ENCODE measurements around the gene ZFYVE28.

DNA sequence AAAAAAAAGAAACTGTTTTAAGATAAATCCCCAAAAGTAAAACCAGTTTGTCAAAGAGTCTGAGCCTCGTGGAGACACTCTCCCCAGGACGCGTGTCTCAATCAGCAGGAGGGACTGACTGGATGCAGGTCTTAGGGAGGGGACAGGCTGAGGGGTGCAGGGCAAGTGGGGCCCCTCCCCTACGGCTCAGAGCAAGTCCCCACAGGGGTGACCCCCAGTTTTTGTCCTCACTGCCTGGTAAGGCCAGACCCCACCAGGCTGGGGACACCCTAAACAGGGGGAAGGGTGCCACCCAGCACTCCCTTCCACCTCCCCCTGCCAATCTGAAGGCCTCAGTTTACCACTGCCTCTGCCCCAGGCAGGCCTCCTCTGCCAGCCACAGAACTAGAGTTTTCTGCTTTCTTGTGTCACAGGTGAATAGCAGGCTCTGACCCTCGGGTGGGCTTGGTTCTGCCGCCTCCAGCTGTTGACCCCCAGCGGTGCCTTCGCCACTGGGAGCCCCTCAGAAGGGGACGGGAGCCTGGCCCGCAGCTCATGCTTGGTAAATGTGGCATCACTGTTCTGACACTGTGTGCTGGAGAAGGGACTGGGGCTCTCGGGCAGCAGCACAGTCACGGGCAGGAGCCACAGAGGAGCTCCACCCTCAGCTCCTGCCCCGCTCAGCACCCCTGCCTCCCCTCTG lies 86.8 kb downstream of the ZFYVE28 start:
- TF ChIP-seq ZNF274 (IDR thresholded peaks at IDR 0.05; ENCODE audit: low read depth, low read length) (no peak), YY1 (IDR thresholded peaks at IDR 0.05; ENCODE audit: insufficient read depth, insufficient read length) (no peak), SUZ12 (IDR thresholded peaks at IDR 0.05; ENCODE audit: extremely low read depth, insufficient read depth, insufficient read length) (no peak)
